ENCODE data around the gene RMC1. TPM values are rescaled to one million over a fixed set of nuclear protein-coding genes. Genes with fewer than 3 reads are reported as not detected.
A peak's percentile ranks its signal among the peaks of the same experiment; 100 is the strongest.
"Not testable (repeated sequence)": the region's sequence is repeated elsewhere in the genome, so short reads cannot be mapped to it uniquely, and the experiment has no call there.

The RMC1 gene
- total and polyA plus RNA-seq, 7 donors = 11.8 to 38.1 (median 19.8) TPM

GRCh38 chr18:23502516-23503037 is 734 bp upstream of the RMC1 start:
- Histone ChIP-seq H3K36me3 (peaks cover 0 to under 1% (median 0%) of the 10 kb centered on the region in 4 donors), H3K9me3 (no peaks in the 10 kb centered on the region), H3K27me3 (no peaks in the 10 kb centered on the region), H3K27ac (peak overlapping the region; percentile 89 to 96 (median 94)), H3K4me3 (peak overlapping the region; percentile 64 to 100 (median 98)), H3K4me1 (peaks cover 0 to 29% (median 24%) of the 10 kb centered on the region in 4 donors)
- intact Hi-C loops (cut with DNase I) = loop anchor here (2.0 to 10.0 kb wide), 5 partner anchors 50 to 365 kb away; partner anchors contain the start of genes CABLES1, NPC1 and RIOK3
- no peak for DNase-seq
- TF ChIP-seq CTCF (IDR thresholded peaks at IDR 0.05) (no peak), EP300 (IDR thresholded peaks at IDR 0.05) (no peak), POLR2A (IDR thresholded peaks at IDR 0.05) (no peak), POLR2AphosphoS5 (IDR thresholded peaks at IDR 0.05) (no peak)
- 7 to 33% methylated on average over 6 of the region's 6 CpGs for WGBS, 2 donors

- TF ChIP-seq EP300 (IDR thresholded peaks at IDR 0.05) = no peak
- no peak for TF ChIP-seq CTCF (IDR thresholded peaks at IDR 0.05)
- no peak for TF ChIP-seq POLR2A (IDR thresholded peaks at IDR 0.05)
- TF ChIP-seq POLR2AphosphoS5 (IDR thresholded peaks at IDR 0.05) = no peak
- Histone ChIP-seq H3K27me3 (no peaks in the 10 kb centered on the region), H3K4me3 (peak overlapping the region; percentile 66 to 100 (median 98)), H3K36me3 (peaks cover 0 to 11% (median 3%) of the 10 kb centered on the region in 4 donors), H3K4me1 (peaks cover 0 to 29% (median 24%) of the 10 kb centered on the region in 4 donors), H3K27ac (peak overlapping the region; percentile 89 to 96 (median 94)), H3K9me3 (no peaks in the 10 kb centered on the region)
- no peak for DNase-seq
- intact Hi-C loops (cut with DNase I) = loop anchor here (2.0 to 10.0 kb wide), 5 partner anchors 51 to 367 kb away; partner anchors contain the start of genes CABLES1, NPC1 and RIOK3
- WGBS, 2 donors = 0 to 3% methylated on average over 21 of the region's 21 CpGs
Measured at GRCh38 chr18:23503963-23504344, 643 bp downstream of the RMC1 start.

GRCh38 chr18:23504720-23505119 is 1.4 kb downstream of the RMC1 start:
- Histone ChIP-seq H3K27ac (no peak overlapping the region), H3K36me3 (peaks cover 0 to 17% (median 3%) of the 10 kb centered on the region in 4 donors), H3K27me3 (no peaks in the 10 kb centered on the region), H3K9me3 (no peaks in the 10 kb centered on the region), H3K4me1 (peaks cover 0 to 29% (median 24%) of the 10 kb centered on the region in 4 donors), H3K4me3 (peak overlapping the region in 3 of 4 donors; percentile 66 to 100 (median 98))
- intact Hi-C loops (cut with DNase I) = loop anchor here (5.0 to 10.0 kb wide), 3 partner anchors 83 to 367 kb away; partner anchors contain the start of genes CABLES1 and NPC1
- no peak for TF ChIP-seq CTCF (IDR thresholded peaks at IDR 0.05)
- no peak for TF ChIP-seq EP300 (IDR thresholded peaks at IDR 0.05)
- TF ChIP-seq POLR2AphosphoS5 (IDR thresholded peaks at IDR 0.05) = no peak
- no peak for TF ChIP-seq POLR2A (IDR thresholded peaks at IDR 0.05)
- no peak for DNase-seq
- WGBS, 2 donors = 25 to 45% methylated on average over 3 of the region's 3 CpGs

GRCh38 chr18:23506393-23506792 is 3.1 kb downstream of the RMC1 start:
- Histone ChIP-seq H3K27ac (no peak overlapping the region), H3K27me3 (no peaks in the 10 kb centered on the region), H3K4me1 (peaks cover 0 to 29% (median 24%) of the 10 kb centered on the region in 4 donors), H3K36me3 (peaks cover 0 to 34% (median 8%) of the 10 kb centered on the region in 4 donors), H3K4me3 (no peak overlapping the region), H3K9me3 (no peaks in the 10 kb centered on the region)
- 90 to 97% methylated on average over 6 of the region's 6 CpGs for WGBS, 2 donors
- TF ChIP-seq POLR2AphosphoS5 (IDR thresholded peaks at IDR 0.05) (no peak), EP300 (IDR thresholded peaks at IDR 0.05) (no peak), POLR2A (IDR thresholded peaks at IDR 0.05) (no peak)
- intact Hi-C loops (cut with DNase I) = loop anchor here (10.0 kb wide), 1 partner anchor 318 kb away; no protein-coding TSS in a partner anchor
- DNase-seq = no peak

DNA sequence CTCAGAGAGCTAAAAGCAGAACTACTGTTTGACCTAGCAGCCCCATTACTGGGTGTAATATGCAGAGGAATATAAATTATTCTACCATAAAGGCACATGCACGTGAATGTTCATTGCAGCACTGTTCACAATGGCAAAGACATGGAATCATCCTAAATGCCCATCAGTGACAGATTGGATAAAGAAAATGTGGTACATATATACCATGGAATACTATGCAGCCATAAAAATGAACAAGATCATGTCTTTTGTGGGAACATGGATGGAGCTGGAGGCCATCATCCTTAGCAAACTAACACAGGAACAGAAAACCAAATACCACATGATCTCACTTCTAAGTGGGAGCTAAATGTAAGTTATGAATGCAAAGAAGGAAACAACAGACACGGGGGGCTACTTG is 7.6 kb downstream of the RMC1 start:
- peaks cover 0 to 34% (median 8%) of the 10 kb centered on the region in 4 donors for H3K36me3 ChIP-seq
- H3K4me1 ChIP-seq = not testable (repeated sequence)

GRCh38 chr18:23512216-23512615 is 8.9 kb downstream of the RMC1 start:
- DNase-seq; H3K4me3 ChIP-seq; intact Hi-C loops (cut with DNase I); H3K27ac ChIP-seq; H3K4me1 ChIP-seq; H3K27me3 ChIP-seq; H3K9me3 ChIP-seq: not testable (repeated sequence)
- H3K36me3 ChIP-seq = peaks cover 0 to 45% (median 9%) of the 10 kb centered on the region in 4 donors
- 84 to 93% methylated on average over 7 of the region's 7 CpGs for WGBS, 2 donors

More for the DNA sequence above, 7.6 kb downstream of the RMC1 start:
- H3K27me3 ChIP-seq; intact Hi-C loops (cut with DNase I); DNase-seq; H3K4me3 ChIP-seq; H3K27ac ChIP-seq; H3K9me3 ChIP-seq: not testable (repeated sequence)
- WGBS, 2 donors = 97% methylated on average over 2 of the region's 2 CpGs

All from sigmoid colon (tissue), 7 donors.